SH-SY5Y (cell line): ENCODE data around the gene FEM1A.

Experiments used
- GATA2 ChIP-seq: IDR thresholded peaks from 2 replicates; pipeline ENCODE4 v1.6.1; 2011; ENCODE audit warnings: mild to moderate bottlenecking, low read depth, low read length
- GATA3 ChIP-seq: IDR thresholded peaks from 2 replicates; pipeline ENCODE4 v1.6.1; 2011; ENCODE audit warnings: low read depth, mild to moderate bottlenecking, low read length, moderate library complexity

- TF ChIP-seq GATA3 (no peak), GATA2 (no peak)
Observed at GRCh38 chr19:4758082-4758481, 33.5 kb upstream of the FEM1A start.
